HG02642 (cell line): Measurements from ENCODE around the gene SGMS1.
A peak's percentile ranks its signal among the peaks of the same experiment; 100 is the strongest.
"Not testable (repeated sequence)": the region's sequence is repeated elsewhere in the genome, so short reads cannot be mapped to it uniquely, and the experiment has no call there.

ENCODE experiments used
- ATAC-seq: cut with Tn5 transposase; IDR thresholded peaks from one replicate; pipeline ENCODE4 v1.9.1; 2021; ENCODE audit warnings: mild to moderate bottlenecking; ENCODE audit not compliant: unreplicated experiment, poor library complexity

Gene SGMS1

DNA sequence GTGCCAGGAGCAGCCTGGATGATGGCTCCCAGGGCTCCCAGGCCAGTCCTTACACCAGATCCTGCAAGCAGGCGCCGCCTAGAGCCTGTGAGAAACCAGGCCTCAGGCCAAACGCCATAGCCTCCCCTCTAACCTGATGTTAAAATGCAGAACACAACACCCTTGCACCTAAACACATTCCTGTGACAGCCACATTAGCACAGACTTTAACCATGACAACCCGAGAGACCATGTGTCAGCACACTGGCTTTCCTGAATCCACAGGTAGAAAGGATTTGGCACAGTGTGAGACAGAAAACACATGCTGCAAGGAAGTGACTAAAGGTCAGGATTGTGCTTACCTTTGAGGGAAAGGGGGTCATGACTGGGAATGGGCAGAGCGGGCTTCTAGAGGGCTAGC is 59.9 kb downstream of the SGMS1 start:
- no peak for ATAC-seq

DNA sequence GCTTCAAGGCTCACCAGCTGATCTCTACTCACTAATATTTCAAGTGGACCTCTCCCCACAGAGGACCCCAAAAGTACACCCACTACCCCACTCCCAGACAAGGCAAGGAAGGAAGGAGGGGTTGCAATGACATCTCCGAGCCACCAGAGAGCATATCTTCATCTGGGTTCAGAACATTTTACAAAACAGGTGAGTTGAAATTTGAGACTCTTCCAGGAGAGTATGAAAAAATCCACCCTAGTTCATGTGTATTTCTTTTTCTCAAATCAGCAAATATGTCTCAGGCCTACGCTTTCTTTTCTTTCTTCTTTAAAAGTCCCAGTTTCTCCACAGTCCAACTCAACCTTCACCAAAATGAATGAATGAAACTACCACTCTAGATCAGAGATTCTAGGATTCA is 61.9 kb downstream of the SGMS1 start:
- ATAC-seq: no peak

DNA sequence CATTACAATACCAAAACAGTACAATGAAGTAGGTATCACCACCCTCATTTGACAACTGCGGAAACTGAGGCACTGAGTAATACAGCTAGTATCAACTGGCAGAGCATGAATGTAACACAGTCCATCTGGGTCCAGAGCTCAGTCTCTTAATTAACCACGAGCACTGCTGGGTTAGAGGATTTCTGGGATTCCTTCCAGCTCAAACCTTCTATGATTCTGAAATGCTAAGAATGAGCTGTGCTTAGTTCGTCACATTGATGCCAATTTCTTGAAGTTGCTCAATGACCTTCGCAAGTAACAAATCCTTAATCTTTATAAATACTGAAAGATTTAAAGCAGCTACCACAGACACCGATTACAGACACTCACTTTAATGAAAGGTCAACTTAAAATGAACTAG is 62.5 kb downstream of the SGMS1 start:
- ATAC-seq: no peak

DNA sequence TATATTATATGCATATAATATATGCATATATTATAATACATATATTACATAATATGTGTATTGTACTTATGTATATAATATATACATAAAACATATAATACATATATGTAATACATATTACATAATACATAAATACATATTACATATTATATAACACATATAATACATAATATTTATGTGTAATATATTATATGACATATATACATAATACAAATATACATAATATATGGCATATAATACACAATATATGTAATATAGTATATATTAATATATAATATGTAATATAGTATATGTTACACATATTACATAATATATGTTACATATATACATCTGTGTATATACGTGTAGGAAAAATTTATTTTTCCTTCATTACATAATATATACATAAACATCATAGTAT is 63.4 kb downstream of the SGMS1 start:
- no peak for ATAC-seq

DNA sequence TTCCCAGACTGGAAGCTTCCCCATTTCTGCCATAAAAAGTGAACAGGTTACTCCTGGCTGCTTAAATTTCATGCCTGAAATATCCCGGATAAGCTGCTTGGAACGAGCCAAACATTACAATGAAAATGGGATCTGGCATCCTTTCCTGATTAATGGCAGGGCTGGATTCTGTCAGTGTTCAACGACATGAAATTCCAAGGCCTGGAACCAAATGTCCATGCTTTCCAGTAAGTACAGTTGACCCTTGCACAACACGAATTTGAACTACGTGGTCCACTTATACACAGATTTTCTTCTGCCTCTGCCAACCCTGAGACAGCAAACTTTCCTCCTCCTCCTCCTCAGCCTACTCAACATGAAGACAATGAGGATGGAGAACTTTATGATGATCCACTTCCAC is 65.4 kb downstream of the SGMS1 start:
- no peak for ATAC-seq

DNA sequence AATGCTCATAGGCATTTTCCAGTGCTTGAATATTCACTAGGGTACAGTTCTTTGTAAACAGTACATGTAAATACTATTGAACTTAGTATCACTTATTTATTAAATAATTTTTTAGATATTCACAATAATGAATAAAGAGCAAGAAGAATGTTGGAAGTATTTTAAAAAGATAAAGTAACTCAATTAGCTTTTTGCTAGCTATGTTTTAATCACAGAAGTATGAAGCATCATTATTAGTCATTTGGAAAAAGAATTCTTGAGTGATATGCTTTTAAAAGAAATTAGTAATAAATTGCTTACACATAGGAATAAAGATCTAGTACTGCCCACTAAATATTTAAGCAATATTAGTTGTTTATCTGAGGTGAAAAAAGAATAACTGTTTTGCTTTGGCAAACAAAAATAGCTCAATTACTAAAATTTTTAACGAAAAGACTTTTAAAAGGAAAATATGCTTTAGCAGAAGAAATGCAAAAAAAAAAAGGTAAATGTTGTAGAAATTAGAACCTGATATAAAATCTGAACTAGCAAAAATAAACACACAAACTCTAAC is 66.5 kb downstream of the SGMS1 start:
- no peak for ATAC-seq

DNA sequence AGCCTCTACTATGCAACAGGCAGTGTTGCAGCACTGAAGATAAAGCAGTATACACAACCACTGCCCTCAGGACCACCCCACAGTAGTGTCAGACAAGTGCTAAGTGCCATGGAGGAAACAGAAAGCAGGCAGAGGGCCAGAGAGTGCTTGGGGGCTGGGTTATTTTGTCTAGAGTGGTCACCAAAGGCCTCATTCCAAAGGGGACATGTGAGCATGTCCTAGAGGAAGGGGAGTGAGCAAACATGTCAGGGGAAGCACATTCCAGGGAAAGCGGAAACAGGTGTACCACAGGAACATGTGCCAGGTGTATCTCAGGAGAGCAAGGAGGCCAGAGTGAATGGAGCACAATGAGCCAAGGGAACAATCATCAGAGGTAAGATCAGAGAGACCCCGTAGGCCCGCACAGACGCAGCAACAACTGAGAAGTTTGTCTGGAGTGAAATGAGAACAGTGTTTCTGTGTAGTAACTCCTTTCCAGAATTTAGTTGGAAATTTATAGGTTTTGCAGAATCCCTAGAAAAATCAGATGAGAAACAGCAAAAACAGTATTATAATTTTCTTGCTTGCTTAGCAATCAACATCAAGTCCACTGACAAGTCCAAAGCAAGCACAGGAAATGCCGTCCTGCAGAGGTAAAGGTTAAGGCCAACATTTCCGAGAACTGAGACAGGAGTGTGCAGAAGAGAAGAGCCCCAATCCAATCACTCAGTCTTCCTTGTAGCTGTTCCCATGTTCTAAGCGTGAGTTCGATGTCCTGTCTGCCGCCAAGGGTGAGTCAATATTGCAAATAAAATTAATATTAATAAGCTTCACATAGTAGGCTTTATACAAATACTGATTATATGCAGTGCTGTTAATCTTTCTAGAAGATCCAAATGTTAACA is 67.3 kb downstream of the SGMS1 start:
- ATAC-seq: no peak

DNA sequence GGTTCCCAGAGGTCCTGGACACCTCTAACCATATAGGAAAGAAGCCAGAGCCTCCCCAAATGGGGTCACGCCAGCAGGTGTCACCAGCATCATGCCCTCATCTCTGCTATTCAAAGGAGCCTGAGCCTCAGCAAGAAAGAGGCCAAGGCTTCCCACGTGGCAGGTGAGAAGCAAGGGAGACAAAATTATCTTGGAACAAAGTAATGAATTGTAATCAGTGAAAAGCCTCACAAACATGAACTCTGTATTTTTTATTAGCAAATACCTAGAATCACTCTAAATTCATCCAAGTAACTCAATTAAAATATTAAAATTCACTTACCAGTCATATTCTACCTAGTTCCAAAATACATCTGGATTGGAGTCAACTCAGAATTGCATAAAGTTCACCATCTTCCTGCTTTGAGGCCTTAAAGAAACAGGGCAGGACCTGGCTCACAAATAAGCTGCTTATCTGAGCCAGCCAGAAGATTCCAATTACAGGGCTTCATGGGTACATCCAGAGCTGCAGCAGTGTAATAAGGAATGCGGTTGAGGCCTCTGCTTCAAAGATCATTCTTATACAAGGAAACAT is 68.7 kb downstream of the SGMS1 start:
- ATAC-seq: no peak

DNA sequence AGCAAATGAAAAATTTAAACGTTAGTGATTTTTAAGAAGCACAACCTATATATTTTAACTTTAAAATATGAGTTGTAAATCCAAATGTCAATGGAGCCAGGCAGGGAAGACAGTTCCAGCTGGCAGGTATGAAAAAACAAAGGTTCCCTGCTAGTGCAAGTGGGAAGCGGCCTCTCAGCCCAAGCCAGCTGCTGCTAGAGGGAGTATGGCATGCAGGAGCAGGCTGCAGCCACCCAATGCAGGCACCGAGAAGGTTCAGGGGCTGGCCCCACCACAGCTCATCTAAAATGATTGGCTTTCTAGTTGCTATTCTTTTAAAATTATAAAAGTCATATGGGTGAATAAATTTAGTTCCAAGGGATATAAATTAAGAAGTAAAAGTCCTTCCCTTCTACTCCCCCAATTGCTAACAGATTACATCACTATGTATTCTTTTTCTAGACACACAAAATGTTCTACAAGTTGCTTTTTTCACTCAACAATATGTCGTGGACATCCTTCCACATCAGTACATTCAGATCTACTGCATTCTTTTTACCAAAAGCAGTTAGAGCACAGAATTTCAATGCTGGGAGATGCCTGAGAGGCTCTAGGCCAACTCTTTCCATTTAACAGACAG is 69.3 kb downstream of the SGMS1 start:
- ATAC-seq: no peak

DNA sequence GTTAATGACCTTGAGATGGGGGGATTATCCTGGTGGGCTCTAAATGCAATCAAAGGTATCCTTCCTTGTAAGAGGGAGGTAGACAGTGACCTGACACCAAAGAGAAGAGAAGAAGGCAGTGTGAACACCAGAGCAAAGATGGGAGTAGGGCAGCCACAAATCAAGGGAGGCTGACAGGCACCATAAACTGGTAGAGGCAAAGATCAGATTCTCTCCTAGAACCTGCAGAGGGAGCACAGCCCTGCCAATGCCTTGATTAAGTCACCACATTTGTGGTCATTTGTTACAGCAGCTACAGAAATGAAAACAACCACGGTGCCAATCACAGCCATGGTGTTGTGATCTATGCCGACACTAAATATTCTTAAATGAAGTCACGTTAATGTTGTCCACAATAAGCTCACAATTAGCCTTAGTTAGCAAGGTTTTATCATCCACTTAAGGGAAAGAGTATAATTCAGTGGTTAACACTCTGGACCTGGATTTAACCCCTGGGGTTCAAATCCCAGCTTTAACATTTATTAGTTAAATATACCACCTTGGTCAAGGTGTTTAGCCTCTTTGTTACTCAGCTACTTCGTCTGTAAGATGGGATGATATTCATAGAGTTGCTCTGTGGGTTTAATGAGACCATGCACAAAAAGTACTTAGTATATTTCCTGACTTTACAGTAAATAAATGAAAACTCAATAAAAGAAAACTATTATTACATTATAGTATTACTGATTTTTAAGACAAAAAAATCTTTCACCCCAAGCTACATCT is 70.8 kb downstream of the SGMS1 start:
- peak; percentile 67 for ATAC-seq

DNA sequence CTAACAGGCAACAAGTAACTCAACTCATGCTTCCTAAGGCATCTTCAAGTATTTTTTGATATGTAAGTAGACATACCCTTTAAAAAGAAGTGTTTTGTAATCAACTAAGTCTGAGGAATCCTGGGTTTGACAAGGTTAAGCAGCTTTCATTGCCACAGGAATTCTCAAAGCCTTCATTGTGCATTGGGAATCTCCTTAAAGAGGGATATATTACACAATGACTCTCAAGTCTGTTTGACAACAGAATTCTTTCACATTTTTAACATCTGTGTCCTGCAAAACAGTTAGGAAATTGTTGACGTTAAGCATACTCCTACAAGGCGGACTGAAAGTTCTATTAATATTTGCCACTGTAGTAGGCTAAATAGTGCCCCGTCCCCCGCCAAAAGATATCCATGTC is 71.4 kb downstream of the SGMS1 start:
- ATAC-seq: no peak

DNA sequence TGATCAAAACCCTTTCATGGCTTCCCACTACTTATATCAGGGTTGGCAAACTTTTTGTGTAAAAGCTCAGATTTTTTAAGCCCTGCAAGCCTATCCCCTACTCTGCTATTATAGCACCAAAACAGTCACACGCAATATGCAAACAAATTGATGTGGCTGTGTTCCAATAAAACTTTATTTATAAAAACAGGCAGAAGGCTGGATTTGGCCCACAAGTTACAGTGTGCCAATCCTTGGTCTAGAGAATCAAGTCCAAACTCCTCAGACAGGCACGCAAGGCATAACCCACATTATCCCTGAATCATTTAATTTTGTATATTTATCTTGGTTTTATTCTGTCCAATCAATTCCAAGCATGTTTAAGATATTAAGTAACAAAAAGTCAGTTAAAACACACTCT is 71.9 kb downstream of the SGMS1 start:
- ATAC-seq: no peak

DNA sequence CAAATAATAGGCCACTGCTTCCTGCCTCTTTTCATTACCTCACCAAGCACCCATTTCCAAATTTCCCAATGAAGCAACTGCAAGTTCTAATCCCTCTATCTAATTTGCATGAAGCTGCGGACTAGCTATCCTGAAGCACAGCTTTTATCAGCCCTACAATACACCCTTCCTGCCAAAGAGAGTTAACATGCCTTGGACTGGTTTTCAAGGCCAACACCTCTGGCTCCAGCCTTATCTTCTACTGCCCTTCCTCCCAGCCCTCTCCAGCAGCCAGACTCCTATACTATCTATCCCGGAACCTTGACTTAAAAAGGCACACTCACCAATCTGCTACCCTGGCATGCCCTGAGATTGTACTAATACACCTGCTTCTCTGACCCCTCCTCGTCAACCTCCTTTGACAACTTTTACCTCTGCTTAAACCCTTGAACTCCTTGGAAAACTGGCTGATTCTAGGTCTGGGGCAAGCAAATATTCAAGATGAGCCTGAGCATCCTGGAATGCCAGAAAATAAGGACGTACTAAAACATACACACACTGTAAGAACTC is 73.4 kb downstream of the SGMS1 start:
- ATAC-seq: no peak

DNA sequence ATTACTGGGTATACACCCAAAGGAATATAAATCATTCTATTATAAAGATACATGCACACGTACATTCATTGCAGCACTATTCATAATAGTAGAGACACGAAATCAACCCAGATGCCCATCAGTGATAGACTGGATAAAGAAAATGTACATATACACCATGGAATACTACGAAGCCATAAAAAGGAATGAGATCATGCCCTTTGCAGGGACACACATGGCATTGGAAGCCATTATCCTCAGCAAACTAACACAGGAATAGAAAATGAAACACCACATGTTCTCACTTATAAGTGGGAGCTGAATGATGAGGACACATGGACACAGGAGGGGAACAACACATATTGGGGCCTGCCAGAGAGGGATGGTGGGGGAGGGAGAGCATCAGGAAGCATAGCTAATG is 74.6 kb downstream of the SGMS1 start:
- ATAC-seq: not testable (repeated sequence)

DNA sequence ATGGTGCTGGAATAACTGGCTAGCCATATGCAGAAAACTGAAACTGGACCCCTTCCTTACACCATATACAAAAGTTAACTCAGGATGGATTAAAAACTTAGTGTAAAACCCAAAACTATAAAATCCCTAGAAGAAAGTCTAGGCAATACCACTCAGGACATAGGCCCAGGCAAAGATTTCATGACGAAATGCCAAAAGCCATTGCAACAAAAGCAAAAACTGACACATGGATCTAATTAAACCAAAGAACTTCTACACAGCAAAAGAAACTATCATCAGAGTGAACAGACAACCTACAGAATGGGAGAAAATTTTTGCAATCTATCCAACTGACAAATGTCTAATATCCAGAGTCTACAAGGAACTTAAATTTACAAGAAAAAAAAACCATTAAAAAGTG is 75.3 kb downstream of the SGMS1 start:
- ATAC-seq: not testable (repeated sequence)

DNA sequence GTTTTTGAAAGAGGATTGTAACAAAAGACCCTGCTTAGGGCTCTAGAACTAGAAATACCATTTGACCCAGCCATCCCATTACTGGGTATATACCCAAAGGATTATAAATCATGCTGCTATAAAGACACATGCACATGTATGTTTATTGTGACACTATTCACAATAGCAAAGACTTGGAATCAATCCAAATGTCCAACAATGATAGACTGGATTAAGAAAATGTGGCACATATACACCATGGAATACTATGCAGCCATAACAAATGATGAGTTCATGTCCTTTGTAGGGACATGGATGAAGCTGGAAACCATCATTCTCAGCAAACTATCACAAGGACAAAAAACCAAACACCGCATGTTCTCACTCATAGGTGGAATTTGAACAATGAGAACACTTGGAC is 77.5 kb downstream of the SGMS1 start:
- ATAC-seq: not testable (repeated sequence)

DNA sequence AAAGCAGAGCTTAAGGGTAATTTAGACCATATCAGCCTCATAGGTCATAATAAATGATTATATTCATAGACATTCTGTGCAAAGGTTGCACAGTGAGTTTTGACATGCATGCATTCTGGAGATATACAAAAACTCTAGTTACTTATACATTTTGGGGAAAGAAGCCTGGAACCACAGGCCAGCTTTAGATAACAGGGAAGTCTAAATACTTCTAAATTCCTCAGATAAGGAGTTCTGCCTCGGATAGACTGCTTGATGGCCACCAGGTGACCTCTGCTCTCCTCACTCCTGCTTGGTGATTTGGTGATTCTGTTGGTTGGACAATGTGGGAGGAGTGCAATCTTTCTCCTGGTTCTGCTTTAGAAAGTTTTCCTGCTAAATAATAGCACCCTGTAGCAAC is 77.9 kb downstream of the SGMS1 start:
- ATAC-seq: no peak

DNA sequence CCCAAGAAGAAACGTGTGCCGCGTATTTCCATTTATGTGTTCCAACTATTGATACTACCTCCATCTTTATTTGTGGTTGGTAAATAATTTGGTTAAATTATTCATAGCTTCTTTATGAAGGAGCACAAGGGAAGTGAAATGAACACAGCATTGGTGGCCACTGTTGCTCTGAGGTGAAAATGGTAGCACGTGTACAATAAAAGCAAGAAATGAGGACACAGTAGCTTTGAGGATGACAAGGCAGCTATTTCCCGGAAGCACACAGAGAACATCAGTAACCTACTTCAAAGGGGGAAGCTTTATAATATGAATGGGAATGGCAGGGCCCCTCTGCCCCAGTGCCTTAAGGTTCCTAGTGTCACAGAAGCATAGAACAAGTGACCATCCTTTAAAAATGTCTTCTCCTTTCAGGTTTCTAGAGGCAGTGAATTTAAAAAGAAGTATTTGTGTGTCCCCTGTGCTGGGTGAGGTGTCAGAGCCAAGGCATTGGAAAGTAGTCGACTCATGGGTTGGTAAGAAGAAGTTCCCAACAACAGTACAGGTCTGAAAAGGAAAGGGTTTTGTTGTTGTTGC is 78.8 kb downstream of the SGMS1 start:
- ATAC-seq: no peak

DNA sequence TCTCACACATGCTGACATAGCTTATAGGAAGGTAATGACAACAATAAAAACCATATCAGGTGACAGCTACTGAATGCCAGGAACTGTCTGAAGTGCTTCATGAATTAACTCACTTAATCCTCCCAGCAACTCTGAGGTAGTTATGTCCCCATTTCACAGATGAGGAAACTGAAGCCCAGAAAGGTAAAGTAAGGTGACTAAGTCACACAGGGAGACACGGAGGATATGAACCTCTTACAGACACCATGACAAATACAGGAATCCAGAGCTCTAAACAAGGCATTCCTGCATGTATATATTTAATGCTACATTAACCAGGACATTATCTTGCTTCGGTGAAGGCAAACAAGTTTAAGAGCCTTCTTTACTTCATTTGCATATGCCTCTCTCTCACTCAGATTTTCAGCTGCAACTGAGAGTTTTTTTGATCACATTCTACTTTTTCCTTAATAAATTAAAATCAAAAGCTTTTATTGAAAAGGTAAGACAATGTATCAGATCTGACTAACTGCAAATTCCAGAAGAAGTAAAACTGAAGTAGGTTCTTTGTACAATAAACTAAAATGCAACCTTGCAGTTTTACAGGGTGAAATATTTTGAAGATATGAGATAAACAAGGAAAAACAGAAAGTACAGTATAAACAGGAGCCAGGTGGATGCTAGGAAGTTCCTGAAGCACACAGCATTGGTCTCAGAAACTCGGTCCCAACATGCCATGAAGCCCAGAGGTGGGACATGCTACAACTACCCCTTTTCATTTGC is 79.5 kb downstream of the SGMS1 start:
- no peak for ATAC-seq
